ENCODE data around the gene TMEM242. TPM values are rescaled to one million over a fixed set of nuclear protein-coding genes. Genes with fewer than 3 reads are reported as not detected.

The TMEM242 gene
- total RNA-seq, 1 experiment from 2014 or later: 9.4 TPM

DNA sequence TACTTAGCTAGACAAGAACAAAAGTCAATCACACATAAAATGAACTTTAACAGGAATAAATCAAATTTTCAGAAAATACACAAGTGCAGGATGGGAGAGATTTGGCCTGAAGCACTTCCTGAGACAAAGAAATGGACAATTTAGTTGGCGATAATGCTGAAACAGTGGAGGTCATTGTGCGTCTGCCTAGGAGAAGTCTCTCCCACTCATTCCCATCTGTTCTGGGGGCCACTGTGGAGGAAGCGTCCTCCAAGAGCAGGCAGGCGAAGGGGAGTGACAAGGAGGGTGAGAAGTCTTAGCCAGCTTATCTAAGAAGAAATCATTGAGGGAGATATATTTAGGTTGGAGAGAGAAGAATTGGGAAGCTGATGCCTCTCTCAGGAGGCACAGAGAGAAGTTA, 10.2 kb upstream of the TMEM242 start:
- no peak for DNase-seq (ENCODE audit: unreplicated experiment)
- Mint-ChIP-seq H3K4me1 (ENCODE audit: insufficient read depth, unreplicated experiment) (peaks cover 9% of the 10 kb centered on the region), H3K9me3 (ENCODE audit: unreplicated experiment) (no peaks in the 10 kb centered on the region), H3K27ac (ENCODE audit: low read depth, unreplicated experiment) (no peak overlapping the region), H3K4me3 (ENCODE audit: unreplicated experiment) (no peak overlapping the region), H3K36me3 (ENCODE audit: insufficient read depth, unreplicated experiment) (no peaks in the 10 kb centered on the region), H3K27me3 (ENCODE audit: insufficient read depth, unreplicated experiment) (no peaks in the 10 kb centered on the region)
- TF ChIP-seq, protein P1, sequence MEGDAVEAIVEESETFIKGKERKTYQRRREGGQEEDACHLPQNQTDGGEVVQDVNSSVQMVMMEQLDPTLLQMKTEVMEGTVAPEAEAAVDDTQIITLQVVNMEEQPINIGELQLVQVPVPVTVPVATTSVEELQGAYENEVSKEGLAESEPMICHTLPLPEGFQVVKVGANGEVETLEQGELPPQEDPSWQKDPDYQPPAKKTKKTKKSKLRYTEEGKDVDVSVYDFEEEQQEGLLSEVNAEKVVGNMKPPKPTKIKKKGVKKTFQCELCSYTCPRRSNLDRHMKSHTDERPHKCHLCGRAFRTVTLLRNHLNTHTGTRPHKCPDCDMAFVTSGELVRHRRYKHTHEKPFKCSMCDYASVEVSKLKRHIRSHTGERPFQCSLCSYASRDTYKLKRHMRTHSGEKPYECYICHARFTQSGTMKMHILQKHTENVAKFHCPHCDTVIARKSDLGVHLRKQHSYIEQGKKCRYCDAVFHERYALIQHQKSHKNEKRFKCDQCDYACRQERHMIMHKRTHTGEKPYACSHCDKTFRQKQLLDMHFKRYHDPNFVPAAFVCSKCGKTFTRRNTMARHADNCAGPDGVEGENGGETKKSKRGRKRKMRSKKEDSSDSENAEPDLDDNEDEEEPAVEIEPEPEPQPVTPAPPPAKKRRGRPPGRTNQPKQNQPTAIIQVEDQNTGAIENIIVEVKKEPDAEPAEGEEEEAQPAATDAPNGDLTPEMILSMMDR (IDR thresholded peaks at IDR 0.05; ENCODE audit: unreplicated experiment): no peak
- CTCF ChIA-PET: interaction anchor here (0.6 to 1.3 kb wide), 3 partner anchors 19 to 1106 kb away, joined by 3 read pairs; no protein-coding TSS in a partner anchor
- intact Hi-C loops (cut with micrococcal nuclease): no loop called here
- POLR2A ChIA-PET: interaction anchor here (0.7 to 2.7 kb wide), 4 partner anchors 10 to 816 kb away, joined by 3 to 12 read pairs (median 4); partner anchors contain the start of gene TMEM242
- BruUV-seq (replicated peaks): no TSS peak

DNA sequence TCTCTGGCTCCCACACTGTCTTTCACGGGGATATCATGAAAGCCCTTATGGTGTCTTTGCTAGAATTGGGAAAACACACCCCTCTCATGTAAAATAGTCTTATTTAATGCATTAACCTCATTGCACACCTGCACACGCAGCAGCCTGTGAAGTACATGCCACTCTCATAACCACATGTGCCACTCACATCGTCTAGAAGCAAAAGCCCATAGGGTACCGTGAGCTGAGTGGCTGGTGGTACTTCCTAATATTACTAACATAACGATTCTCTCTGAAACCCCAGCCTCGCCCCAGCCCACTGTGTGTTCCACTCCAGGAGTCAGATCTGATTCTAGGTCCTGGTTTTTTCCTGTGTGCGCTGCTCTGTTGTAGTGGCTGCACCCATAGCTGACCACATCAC, 9.5 kb upstream of the TMEM242 start:
- no peak for DNase-seq (ENCODE audit: unreplicated experiment)
- Mint-ChIP-seq H3K4me1 (ENCODE audit: insufficient read depth, unreplicated experiment) (peaks cover 9% of the 10 kb centered on the region), H3K9me3 (ENCODE audit: unreplicated experiment) (no peaks in the 10 kb centered on the region), H3K27ac (ENCODE audit: low read depth, unreplicated experiment) (no peak overlapping the region), H3K27me3 (ENCODE audit: insufficient read depth, unreplicated experiment) (no peaks in the 10 kb centered on the region), H3K36me3 (ENCODE audit: insufficient read depth, unreplicated experiment) (no peaks in the 10 kb centered on the region), H3K4me3 (ENCODE audit: unreplicated experiment) (no peak overlapping the region)
- ChIA-PET POLR2A (interaction anchor here (0.7 to 2.7 kb wide), 3 partner anchors 10 to 816 kb away, joined by 3 to 12 read pairs (median 3); partner anchors contain the start of gene TMEM242), CTCF (interaction anchor here (0.6 to 1.3 kb wide), 5 partner anchors 9 to 1106 kb away, joined by 3 to 6 read pairs (median 3); partner anchors contain the start of gene TMEM242)
- intact Hi-C loops (cut with micrococcal nuclease): no loop called here
- TF ChIP-seq, protein P1 (IDR thresholded peaks at IDR 0.05; ENCODE audit: unreplicated experiment): no peak
- no TSS peak for BruUV-seq (replicated peaks)

DNA sequence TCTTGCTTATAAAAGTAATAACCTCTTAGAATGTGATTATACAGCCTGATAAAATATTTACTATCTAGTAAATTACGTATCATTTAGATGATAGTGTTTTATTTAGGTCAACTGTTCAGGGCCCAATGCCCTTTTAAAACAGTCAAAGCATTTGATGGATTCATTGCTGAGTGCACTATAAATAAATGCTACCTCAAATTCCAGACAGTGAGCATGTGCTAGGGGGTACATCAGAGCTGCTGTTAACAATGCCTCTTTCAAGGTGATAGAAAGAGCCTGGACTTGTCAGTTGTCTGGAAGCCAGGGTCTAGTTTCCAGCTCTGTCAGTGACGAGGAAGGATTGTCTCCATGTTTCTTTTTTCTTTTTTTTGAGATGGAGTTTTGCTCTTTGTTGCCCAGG, 7.5 kb upstream of the TMEM242 start:
- Mint-ChIP-seq H3K27me3 (ENCODE audit: insufficient read depth, unreplicated experiment) (no peaks in the 10 kb centered on the region), H3K36me3 (ENCODE audit: insufficient read depth, unreplicated experiment) (no peaks in the 10 kb centered on the region), H3K4me1 (ENCODE audit: insufficient read depth, unreplicated experiment) (peaks cover 9% of the 10 kb centered on the region), H3K27ac (ENCODE audit: low read depth, unreplicated experiment) (no peak overlapping the region), H3K4me3 (ENCODE audit: unreplicated experiment) (no peak overlapping the region), H3K9me3 (ENCODE audit: unreplicated experiment) (no peaks in the 10 kb centered on the region)
- no TSS peak for BruUV-seq (replicated peaks)
- DNase-seq (ENCODE audit: unreplicated experiment): no peak
- TF ChIP-seq, protein P1 (IDR thresholded peaks at IDR 0.05; ENCODE audit: unreplicated experiment): no peak
- POLR2A ChIA-PET: no interaction called here
- CTCF ChIA-PET: interaction anchor here (0.6 to 1.6 kb wide), 2 partner anchors 15 to 677 kb away, joined by 3 to 6 read pairs; no protein-coding TSS in a partner anchor
- intact Hi-C loops (cut with micrococcal nuclease): no loop called here

DNA sequence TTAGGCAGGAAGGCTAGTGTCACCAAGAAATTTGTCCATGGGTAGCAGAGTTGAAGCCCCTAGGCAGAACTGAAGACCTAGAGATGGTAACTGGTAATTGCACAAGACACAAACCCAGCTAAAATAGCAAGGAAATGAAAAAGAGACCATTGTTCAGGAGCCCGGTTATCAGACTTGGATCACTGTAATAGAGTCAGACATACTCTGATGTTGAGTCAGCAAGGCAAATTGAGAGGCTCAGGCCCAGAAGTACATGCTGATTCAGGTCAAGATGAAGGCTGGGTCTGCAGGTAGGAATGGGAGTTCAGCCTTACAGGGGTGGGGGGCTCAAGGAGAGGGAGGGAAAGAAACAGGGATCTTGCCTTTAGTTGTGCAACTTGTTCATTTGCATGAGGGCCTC, 6.5 kb upstream of the TMEM242 start:
- TF ChIP-seq, protein P1 (IDR thresholded peaks at IDR 0.05; ENCODE audit: unreplicated experiment): no peak
- Mint-ChIP-seq H3K4me3 (ENCODE audit: unreplicated experiment) (no peak overlapping the region), H3K27me3 (ENCODE audit: insufficient read depth, unreplicated experiment) (no peaks in the 10 kb centered on the region), H3K27ac (ENCODE audit: low read depth, unreplicated experiment) (no peak overlapping the region), H3K9me3 (ENCODE audit: unreplicated experiment) (no peaks in the 10 kb centered on the region), H3K4me1 (ENCODE audit: insufficient read depth, unreplicated experiment) (peaks cover 9% of the 10 kb centered on the region), H3K36me3 (ENCODE audit: insufficient read depth, unreplicated experiment) (no peaks in the 10 kb centered on the region)
- DNase-seq (ENCODE audit: unreplicated experiment): no peak
- intact Hi-C loops (cut with micrococcal nuclease): no loop called here
- CTCF ChIA-PET: no interaction called here
- BruUV-seq (replicated peaks): no TSS peak
- POLR2A ChIA-PET: no interaction called here
